NCI-H2171 treated with DMSO at 0.1 percent for 48 hours (cell line): Measurements from ENCODE around the gene TRMT61B.

Experiments used
- DNase-seq: peaks from one replicate; lab custom pipeline; 2025; lab: John Stamatoyannopoulos, UW

TRMT61B gene

DNA sequence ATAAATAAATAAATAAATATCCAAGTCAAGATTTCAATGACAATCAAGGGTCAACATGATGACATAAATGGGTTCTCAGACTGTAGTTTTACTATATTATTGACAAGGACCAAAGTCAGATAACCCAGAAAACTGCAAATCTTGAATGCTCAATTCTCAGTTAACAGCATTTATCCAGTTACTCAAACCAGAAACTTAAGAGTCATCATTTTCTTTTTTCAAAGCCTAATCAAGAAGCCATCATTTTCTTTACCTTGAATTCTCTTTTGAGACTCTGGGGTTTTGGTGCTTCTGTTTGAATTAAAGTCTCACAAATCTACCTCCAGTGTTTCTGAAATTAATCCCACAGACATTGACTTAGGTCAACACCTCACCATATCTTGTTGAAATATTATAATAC is 14.1 kb downstream of the TRMT61B start:
- no peak for DNase-seq

DNA sequence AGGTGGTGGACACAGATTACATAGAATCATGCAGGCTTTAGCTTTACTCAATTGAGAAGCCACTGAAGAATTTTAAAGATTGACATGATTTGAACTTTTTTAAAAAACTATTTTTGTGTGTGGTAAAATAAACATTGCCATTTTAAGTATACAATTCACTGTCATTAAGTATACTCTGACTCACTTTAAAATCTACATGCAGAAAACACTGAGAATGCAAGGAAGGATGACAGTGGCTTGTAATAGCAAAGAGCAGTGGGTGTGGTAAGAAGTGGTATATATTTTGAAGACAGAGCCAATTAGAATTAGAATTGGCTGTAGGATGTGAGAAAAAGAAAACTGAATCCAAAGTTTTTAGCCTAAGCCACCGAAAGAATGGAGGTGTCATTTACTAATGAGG is 14.9 kb downstream of the TRMT61B start:
- no peak for DNase-seq

GRCh38 chr2:28842042-28842441 is 28.1 kb downstream of the TRMT61B start:
- DNase-seq, result no peak

GRCh38 chr2:28838971-28839370 is 31.1 kb downstream of the TRMT61B start:
- DNase-seq, result no peak

- no peak for DNase-seq
Observed at GRCh38 chr2:28835781-28836180, 34.3 kb downstream of the TRMT61B start.

DNA sequence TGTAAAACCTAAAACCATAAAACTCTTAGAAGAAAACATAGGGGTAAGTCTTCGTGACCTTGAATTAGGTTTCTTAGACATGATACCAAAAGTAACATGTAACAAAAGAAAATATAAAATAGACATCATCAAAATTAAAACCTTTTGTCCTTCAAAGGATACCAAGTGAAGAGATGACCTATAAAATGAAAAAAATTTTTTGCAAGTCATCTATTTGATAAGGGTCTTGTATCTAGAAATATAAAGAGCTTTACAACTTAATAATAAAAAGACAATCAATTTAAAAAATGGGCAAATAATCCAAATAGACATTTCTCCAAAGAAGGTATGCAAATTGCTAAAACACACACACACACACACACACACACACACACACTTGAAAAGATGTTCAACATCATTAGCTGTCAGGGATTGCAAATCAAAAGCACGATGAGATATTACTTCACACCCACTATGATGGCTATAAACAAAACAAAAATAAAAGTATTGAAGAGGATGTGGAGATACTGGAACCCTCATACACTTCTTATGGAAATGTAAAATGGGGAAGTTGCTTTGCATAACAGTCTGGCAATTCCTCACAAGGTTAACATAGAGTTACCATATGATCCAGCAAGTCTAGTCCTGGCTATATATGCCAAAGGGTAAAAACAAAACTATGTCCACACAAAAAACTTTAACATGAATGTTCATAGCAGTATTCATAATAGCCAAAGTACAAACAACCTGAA is 36.2 kb downstream of the TRMT61B start:
- no peak for DNase-seq

DNA sequence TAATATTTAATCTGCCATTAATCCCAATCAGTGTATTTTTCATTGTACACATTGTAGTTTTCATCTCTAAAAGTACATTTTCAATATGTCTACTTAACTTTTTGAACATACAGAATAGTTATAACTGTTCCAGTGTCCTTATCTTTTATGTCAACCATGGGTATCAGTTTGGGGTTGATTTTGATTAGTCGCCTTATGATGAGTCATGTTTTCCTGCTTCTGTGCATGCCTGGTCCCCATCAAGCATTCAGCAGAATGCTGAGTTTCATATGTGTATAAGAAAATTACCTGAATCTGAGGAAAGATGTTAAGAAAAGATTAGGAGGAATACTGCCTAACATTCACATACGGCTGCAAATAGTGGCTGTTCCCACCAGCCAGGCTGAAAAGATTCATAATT is 41.7 kb downstream of the TRMT61B start:
- no peak for DNase-seq

- DNase-seq, result no peak
Observed at GRCh38 chr2:28824870-28825269, 45.2 kb downstream of the TRMT61B start.

- DNase-seq, result no peak
Observed at GRCh38 chr2:28824207-28824606, 45.9 kb downstream of the TRMT61B start.

- no peak for DNase-seq
Observed at GRCh38 chr2:28822036-28822435, 48.1 kb downstream of the TRMT61B start.

DNA sequence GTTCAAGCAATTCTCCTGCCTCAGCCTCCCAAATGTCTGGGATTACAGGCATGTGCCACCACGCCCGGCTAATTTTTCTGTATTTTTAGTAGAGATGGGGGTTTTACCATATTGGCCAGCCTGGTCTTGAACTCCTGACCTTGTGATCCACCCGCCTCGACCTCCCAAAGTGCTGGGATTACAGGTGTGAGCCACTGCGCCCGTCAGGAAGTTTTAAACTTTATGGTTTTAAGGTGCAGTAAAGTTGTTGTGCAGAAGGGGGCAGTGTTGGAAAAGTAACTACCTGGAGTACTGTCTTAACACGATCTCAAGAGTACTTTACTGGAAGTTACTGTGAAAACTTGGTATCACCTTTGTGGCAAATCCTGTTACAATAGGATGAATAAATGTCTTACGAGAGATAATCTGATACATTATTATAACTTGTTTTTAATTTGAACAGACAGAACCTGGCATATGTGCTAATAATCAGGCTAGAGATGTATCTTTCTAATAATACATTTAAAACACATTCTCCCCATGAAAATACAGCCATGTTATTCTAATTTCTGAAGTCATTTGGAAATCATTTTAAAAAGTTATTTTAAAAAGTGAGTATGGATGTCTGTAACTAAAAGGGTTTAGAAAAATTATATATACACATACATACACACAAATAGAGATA is 48.7 kb downstream of the TRMT61B start:
- peak; percentile 60 for DNase-seq

GRCh38 chr2:28818053-28818452 is 52.1 kb downstream of the TRMT61B start:
- no peak for DNase-seq

DNA sequence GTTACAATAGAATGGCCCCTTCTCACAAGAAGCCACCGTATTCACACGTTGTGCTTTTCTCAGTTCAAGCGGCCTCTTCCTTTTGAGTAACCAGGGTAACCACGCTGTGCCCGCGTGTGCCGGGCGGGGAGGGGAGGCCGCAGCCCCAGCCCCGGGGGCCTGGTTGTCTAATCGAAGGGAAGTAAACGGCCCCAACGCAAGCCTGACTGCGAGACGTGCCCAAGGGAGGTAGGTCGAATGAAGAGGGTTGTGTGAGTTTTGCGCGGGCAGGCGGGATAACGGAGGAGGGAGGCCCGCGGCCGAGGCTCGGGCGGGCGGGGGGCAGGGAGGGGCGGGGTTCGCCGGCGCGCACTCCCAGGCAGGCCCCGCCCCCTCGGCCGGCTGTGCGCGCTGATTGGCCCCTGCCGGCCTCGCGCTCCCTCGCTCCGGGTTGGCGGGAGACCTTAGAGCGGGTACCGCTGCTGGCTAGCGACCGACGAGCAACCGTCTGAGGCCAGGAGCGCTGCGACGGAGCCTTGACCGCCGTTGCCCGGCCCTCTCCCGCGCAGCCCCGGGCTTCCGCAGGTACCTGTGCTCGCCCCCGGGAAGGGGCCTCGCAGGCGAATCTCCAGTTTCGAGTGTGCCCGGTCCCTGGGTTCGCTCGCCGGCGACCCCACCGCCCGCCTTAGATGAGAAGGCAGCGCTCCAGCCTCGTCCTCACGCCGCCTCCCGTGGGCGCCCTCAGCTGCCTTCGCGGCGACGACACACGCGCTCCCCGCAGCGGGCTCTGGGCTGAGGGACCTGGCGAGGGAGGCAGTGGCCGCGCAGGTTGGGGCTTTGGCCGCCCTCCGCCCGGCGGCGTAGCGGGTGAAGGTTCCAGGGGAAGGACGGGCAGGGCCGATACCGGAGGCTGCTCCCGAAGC is 59.5 kb downstream of the TRMT61B start, which contains the start of gene SPDYA:
Gene SPDYA, plus strand, starts transcription at position 451 of the 902 bp plus-strand sequence. CDS start 5,181 bp downstream, outside the sequence.
- peak; percentile 81 for DNase-seq

DNA sequence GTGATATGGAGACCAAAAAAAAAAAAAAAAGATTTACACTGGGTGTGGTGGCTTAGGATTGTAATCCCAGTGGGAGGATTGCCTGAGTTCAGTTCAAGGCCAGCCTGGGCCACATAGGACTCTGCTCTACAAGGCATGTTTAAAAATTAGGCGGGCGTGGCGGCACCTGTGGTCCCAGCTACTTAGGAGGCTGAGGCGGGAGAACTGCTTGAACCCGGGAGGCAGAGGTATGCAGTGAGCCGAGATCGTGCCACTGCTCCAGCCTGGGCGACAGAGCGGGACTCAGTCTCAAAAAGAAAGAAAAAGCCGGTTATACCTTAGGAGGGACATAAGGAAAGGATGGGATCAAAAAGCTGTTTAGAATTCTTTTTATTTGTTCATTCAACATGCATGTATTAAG is 60.2 kb downstream of the TRMT61B start:
- DNase-seq, result peak; percentile 39

DNA sequence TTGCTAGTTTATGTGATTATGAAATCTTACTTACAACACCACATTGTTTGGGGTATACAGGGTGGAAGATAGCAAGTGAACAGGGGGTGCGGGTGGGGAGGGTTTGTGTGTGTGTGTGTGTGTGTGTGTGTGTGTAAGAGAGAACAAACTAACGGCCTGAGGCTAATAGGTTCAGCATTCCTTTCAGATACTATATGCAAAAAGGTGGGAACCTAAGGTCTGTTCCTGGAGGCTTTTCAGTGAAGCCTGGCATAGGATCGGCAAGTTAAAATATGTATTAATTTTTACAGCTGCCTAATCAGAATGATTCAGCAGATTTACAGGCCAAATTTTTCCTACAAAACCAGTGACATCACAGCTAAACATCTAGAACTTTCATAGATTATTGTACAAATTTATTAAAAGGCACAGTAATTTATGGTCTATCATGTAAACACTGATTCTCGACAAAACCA is 67.1 kb downstream of the TRMT61B start:
- DNase-seq, result no peak

GRCh38 chr2:28801726-28802125 is 68.4 kb downstream of the TRMT61B start:
- no peak for DNase-seq
